Hematopoietic multipotent progenitor cell treated with erythropoietin and hydrocortisone succinate and interleukin-3 and kit ligand, for 15 days (in vitro differentiated cells): ENCODE results near the gene SUPT4H1.

ENCODE experiments used
- DNase-seq: peaks from one replicate; pipeline ENCODE4 v3.0.0-alpha.2; 2015; ENCODE audit warnings: low spot score

The SUPT4H1 gene

GRCh38 chr17:58329035-58329809, 22.8 kb downstream of the SUPT4H1 start:
- DNase-seq: peak; percentile 67

GRCh38 chr17:58328195-58329034, 23.6 kb downstream of the SUPT4H1 start, which contains the start of gene TSPOAP1:
TSS of gene TSPOAP1 (minus strand) at chr17:58328795. CDS start at chr17:58327920, 875 bp downstream.
- DNase-seq: peak; percentile 33

GRCh38 chr17:58327363-58328194, 24.4 kb downstream of the SUPT4H1 start:
- DNase-seq: no peak

- DNase-seq: no peak
These were observed 25.2 kb downstream of the SUPT4H1 start for GRCh38 chr17:58326609-58327362.

GRCh38 chr17:58325976-58326468, 26.0 kb downstream of the SUPT4H1 start:
- no peak for DNase-seq

GRCh38 chr17:58325289-58325726, 26.7 kb downstream of the SUPT4H1 start:
- no peak for DNase-seq

- no peak for DNase-seq
These were observed 27.4 kb downstream of the SUPT4H1 start for GRCh38 chr17:58324409-58325288.

GRCh38 chr17:58324056-58324408, 28.0 kb downstream of the SUPT4H1 start:
- DNase-seq: no peak

- DNase-seq: no peak
These were observed 28.5 kb downstream of the SUPT4H1 start for GRCh38 chr17:58323366-58324055.

GRCh38 chr17:58322581-58323185, 29.3 kb downstream of the SUPT4H1 start:
- no peak for DNase-seq

GRCh38 chr17:58321571-58322525, 30.2 kb downstream of the SUPT4H1 start:
- DNase-seq: no peak

- no peak for DNase-seq
These were observed 31.3 kb downstream of the SUPT4H1 start for GRCh38 chr17:58320570-58321323.

GRCh38 chr17:58320163-58320558, 31.8 kb downstream of the SUPT4H1 start:
- no peak for DNase-seq

- DNase-seq: no peak
These were observed 32.5 kb downstream of the SUPT4H1 start for GRCh38 chr17:58319173-58320162.

GRCh38 chr17:58318627-58319172, 33.3 kb downstream of the SUPT4H1 start:
- DNase-seq: no peak

- no peak for DNase-seq
These were observed 33.9 kb downstream of the SUPT4H1 start for GRCh38 chr17:58318065-58318481.
